Fibroblast of skin of scalp (primary cell): Measurements from ENCODE around the gene MRPS26. TPM values are rescaled to one million over a fixed set of nuclear protein-coding genes. Genes with fewer than 3 reads are reported as not detected.
"Not testable (repeated sequence)": the region's sequence is repeated elsewhere in the genome, so short reads cannot be mapped to it uniquely, and the experiment has no call there.

Source experiments
- DNase-seq: peaks from one replicate; pipeline ENCODE4 v3.0.0-alpha.2; 2013
- polyA plus RNA-seq, 2 experiments: library from polyadenylated mRNA; unstranded; fragments of 120-200 nt; gene quantifications; one replicate each; pipeline ENCODE4 v1.2.1, GENCODE V29; 2013; ENCODE audit not compliant: insufficient read length in 2 of 2

The MRPS26 gene
- 30.2 TPM for polyA plus RNA-seq (2013, experiment 1 of 2; ENCODE audit: insufficient read length)
- polyA plus RNA-seq (2013, experiment 2 of 2; ENCODE audit: insufficient read length) = 29.4 TPM

GRCh38 chr20:3045816-3046676 is at the start of gene MRPS26:
Gene MRPS26 (plus strand): TSS chr20:3046052. CDS start chr20:3046069, 17 bp downstream.
- peak; percentile 83 for DNase-seq

- no peak for DNase-seq
Measured at GRCh38 chr20:2998728-2999127, 47.1 kb upstream of the MRPS26 start.

- DNase-seq = peak; percentile 45
Measured at GRCh38 chr20:3000852-3001523, 44.9 kb upstream of the MRPS26 start.

- no peak for DNase-seq
Measured at GRCh38 chr20:3003416-3003815, 42.4 kb upstream of the MRPS26 start.

- peak; percentile 3 for DNase-seq
Measured at GRCh38 chr20:3010985-3011723, 34.7 kb upstream of the MRPS26 start.

- no peak for DNase-seq
Measured at GRCh38 chr20:3011752-3012151, 34.1 kb upstream of the MRPS26 start.

- DNase-seq = no peak
Measured at GRCh38 chr20:3013771-3014170, 32.1 kb upstream of the MRPS26 start.

- DNase-seq = no peak
Measured at GRCh38 chr20:3014179-3014578, 31.7 kb upstream of the MRPS26 start.

GRCh38 chr20:3014662-3015061 is 31.2 kb upstream of the MRPS26 start:
- DNase-seq = no peak

GRCh38 chr20:3015302-3015701 is 30.6 kb upstream of the MRPS26 start:
- DNase-seq = not testable (repeated sequence)

GRCh38 chr20:3021327-3021726 is 24.5 kb upstream of the MRPS26 start:
- no peak for DNase-seq

- DNase-seq = no peak
Measured at GRCh38 chr20:3021777-3022176, 24.1 kb upstream of the MRPS26 start.

- not testable (repeated sequence) for DNase-seq
Measured at GRCh38 chr20:3022559-3023490, 23.0 kb upstream of the MRPS26 start.

GRCh38 chr20:3027987-3028386 is 17.9 kb upstream of the MRPS26 start:
- no peak for DNase-seq

- no peak for DNase-seq
Measured at GRCh38 chr20:3031524-3032147, 14.2 kb upstream of the MRPS26 start.

GRCh38 chr20:3032624-3033023 is 13.2 kb upstream of the MRPS26 start:
- no peak for DNase-seq

DNA sequence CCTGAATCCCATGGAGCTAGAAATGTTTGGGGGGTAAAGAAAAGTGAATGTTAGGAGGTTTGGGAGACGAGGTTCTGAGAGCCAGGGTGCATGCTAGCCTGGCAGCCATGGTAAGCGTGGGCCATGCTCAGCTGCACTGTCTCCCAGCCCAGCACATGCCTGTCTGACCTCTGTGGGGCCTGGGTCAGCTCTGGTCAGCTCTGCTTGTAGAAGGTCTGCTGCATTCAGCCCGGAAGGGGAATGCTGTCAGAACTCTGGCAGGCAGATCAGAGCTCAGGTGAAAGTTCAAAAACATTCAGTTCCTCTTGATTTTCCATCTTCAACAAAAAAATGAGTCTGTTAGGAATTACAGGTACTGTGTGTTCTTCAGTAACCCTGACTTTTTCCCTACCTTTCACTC is 8.2 kb upstream of the MRPS26 start:
- no peak for DNase-seq

GRCh38 chr20:3038454-3038853 is 7.4 kb upstream of the MRPS26 start:
- DNase-seq = no peak

GRCh38 chr20:3039426-3039825 is 6.4 kb upstream of the MRPS26 start:
- DNase-seq = no peak

DNA sequence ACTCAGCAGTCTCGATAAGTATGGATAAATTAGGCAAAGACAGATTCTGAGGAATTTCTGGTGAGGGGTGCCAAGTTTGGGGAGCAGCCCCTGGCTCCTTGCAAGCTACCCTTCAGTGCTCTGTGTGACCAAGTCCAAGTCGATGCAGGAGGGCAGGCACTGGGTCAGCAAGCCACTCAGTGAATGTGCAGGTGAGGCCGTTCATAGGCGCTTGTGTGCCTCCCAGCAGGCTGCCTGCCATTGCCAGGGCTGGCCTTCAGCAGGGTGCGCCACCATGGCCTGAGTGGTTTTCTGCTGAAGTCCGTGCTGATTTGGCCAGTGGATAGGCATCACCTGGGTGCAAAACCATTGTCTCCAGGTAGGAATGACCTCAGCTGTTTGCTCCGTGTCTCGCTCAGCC is 5.8 kb upstream of the MRPS26 start:
- no peak for DNase-seq

DNA sequence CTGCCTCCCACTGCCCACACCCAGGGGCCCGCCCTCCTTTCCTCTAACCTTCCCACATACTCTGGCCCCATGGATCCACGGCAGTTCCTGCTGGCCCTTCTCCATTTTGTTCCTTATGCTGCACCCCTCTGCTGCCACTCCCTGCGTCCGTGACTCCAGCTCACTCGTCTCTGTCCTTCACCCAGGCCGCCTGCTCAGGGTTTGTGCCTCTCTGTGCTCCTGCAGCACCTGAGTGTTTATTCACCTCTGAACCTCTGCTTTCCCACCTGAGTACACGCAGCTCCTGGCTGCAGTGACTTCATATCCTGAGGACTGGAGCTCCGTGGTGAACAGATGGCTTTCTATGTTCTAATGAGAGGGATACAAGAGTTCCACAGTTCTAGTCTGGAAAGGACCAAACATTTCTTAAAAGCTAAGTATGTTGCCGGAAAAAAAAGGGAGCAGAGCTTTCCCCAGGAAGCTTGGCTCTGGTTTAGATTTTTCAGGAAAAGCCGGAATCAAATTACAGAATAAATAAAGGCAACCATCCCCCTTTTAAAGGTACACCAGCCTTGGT is 3.9 kb upstream of the MRPS26 start:
- DNase-seq = peak; percentile 19
